Measurements from ENCODE around the gene PDP2. TPM values are rescaled to one million over a fixed set of nuclear protein-coding genes. Genes with fewer than 3 reads are reported as not detected.

PDP2 gene
- total RNA-seq, 1 experiment from 2014 or later, result 27.2 TPM

DNA sequence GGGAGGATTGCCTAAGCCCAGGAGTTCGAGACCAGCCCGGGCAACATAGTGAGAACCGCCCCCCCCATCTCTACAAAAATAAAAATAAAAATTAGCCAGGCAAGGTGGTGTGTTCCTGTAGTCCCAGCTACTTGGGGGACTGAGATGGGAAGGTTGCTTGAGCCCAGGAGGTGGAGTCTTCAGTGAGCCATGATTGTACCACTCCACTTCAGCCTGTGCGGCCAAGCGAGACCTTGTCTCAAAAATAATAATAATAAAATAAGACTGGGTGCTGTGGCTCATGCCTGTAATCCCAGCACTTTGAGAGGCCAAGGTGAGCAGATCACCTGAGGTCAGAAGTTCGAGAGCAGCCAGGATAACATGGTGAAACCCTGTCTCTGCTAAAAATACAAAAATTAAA is 11.5 kb downstream of the PDP2 start:
- Mint-ChIP-seq H3K4me1 (ENCODE audit: low read depth, unreplicated experiment) (peaks cover 13% of the 10 kb centered on the region), H3K4me3 (ENCODE audit: low read depth, unreplicated experiment) (no peak overlapping the region), H3K27ac (ENCODE audit: unreplicated experiment) (no peak overlapping the region), H3K27me3 (ENCODE audit: unreplicated experiment) (no peaks in the 10 kb centered on the region), H3K9me3 (ENCODE audit: low read depth, unreplicated experiment) (no peaks in the 10 kb centered on the region), H3K36me3 (ENCODE audit: insufficient read depth, unreplicated experiment) (peaks cover 9% of the 10 kb centered on the region)
- DNase-seq, result no peak
- no TSS peak for BruUV-seq (replicated peaks)
- CTCF ChIA-PET, result interaction anchor here (1.3 kb wide), 2 partner anchors 17 to 19 kb away, joined by 4 read pairs; no protein-coding TSS in a partner anchor
- TF ChIP-seq, protein P1, sequence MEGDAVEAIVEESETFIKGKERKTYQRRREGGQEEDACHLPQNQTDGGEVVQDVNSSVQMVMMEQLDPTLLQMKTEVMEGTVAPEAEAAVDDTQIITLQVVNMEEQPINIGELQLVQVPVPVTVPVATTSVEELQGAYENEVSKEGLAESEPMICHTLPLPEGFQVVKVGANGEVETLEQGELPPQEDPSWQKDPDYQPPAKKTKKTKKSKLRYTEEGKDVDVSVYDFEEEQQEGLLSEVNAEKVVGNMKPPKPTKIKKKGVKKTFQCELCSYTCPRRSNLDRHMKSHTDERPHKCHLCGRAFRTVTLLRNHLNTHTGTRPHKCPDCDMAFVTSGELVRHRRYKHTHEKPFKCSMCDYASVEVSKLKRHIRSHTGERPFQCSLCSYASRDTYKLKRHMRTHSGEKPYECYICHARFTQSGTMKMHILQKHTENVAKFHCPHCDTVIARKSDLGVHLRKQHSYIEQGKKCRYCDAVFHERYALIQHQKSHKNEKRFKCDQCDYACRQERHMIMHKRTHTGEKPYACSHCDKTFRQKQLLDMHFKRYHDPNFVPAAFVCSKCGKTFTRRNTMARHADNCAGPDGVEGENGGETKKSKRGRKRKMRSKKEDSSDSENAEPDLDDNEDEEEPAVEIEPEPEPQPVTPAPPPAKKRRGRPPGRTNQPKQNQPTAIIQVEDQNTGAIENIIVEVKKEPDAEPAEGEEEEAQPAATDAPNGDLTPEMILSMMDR (IDR thresholded peaks at IDR 0.05; ENCODE audit: unreplicated experiment), result no peak
- intact Hi-C loops (cut with micrococcal nuclease; ENCODE audit: unreplicated experiment), result no loop called here

DNA sequence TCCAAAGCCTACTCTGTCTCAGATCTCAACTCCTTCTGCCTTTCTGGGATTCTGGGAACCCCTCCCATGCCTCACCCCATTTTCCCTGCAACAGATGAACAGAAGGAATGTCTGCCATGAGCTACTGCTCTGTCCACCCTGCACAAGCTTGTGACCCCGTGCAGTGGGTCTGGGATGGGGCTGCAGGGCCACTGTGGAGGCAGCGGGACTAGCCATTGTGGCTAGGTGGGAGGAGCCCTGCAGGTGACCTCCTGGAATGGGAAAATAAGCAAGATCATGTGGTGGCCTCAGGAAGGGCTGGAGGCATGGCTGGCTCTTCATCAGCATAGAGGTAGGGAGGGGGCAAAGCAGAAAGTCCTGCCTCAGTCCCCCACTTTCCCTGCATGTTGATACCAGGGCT is 13.7 kb downstream of the PDP2 start:
- Mint-ChIP-seq H3K4me1 (ENCODE audit: low read depth, unreplicated experiment) (peaks cover 22% of the 10 kb centered on the region), H3K27me3 (ENCODE audit: unreplicated experiment) (no peaks in the 10 kb centered on the region), H3K27ac (ENCODE audit: unreplicated experiment) (no peak overlapping the region), H3K4me3 (ENCODE audit: low read depth, unreplicated experiment) (no peak overlapping the region), H3K9me3 (ENCODE audit: low read depth, unreplicated experiment) (no peaks in the 10 kb centered on the region), H3K36me3 (ENCODE audit: insufficient read depth, unreplicated experiment) (peaks cover 4% of the 10 kb centered on the region)
- TF ChIP-seq, protein P1 (IDR thresholded peaks at IDR 0.05; ENCODE audit: unreplicated experiment), result no peak
- no peak for DNase-seq
- CTCF ChIA-PET, result no interaction called here
- no TSS peak for BruUV-seq (replicated peaks)
- intact Hi-C loops (cut with micrococcal nuclease; ENCODE audit: unreplicated experiment), result loop anchor here (2.0 kb wide), 1 partner anchor 35 kb away; no protein-coding TSS in a partner anchor

DNA sequence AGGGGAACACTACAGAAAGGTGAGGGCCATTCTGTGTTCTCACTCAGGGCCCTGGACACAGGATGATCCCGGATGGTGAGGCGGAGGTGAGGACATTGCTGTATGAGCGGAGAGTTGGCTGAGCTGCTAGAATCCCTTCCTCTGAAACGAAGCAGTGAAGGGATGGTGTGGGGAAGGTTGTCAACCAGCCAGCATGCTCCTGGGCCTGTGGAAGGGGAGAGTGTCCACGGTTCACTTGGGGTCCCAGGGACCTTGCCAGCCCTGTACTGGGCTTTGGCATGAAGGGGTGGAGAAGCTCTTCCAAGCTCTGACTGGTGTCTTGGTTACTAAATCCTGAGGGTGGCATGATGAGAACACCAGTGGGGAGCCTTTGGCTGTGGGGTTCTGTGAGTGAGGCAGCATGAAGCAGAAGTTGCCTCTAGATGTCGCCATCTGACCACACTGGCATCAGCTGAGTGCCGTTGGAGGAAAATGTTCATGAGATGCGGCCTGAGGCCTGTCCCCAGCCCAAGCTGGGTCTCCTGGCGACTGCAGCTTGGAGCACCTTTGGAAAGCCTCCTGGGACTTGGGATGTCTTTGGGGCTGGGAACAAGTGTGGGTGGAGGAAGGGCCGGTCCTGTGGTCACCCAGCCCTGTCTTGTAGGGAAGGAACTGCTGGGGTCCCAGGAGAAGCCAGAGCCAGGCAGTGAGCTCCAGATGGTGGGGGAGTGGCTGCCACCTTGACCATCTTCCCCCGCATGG is 14.8 kb downstream of the PDP2 start:
- Mint-ChIP-seq H3K27me3 (ENCODE audit: unreplicated experiment) (no peaks in the 10 kb centered on the region), H3K4me1 (ENCODE audit: low read depth, unreplicated experiment) (peaks cover 33% of the 10 kb centered on the region), H3K9me3 (ENCODE audit: low read depth, unreplicated experiment) (no peaks in the 10 kb centered on the region), H3K27ac (ENCODE audit: unreplicated experiment) (no peak overlapping the region), H3K36me3 (ENCODE audit: insufficient read depth, unreplicated experiment) (peaks cover 4% of the 10 kb centered on the region), H3K4me3 (ENCODE audit: low read depth, unreplicated experiment) (no peak overlapping the region)
- intact Hi-C loops (cut with micrococcal nuclease; ENCODE audit: unreplicated experiment), result loop anchor here (2.0 to 5.0 kb wide), 2 partner anchors 34 to 52 kb away; no protein-coding TSS in a partner anchor
- peak; percentile 77 for DNase-seq
- no TSS peak for BruUV-seq (replicated peaks)
- CTCF ChIA-PET, result interaction anchor here (0.6 to 2.0 kb wide), 7 partner anchors 14 to 142 kb away, joined by 4 to 23 read pairs (median 5); partner anchors contain the start of genes PDP2 and RRAD
- TF ChIP-seq, protein P1 (IDR thresholded peaks at IDR 0.05; ENCODE audit: unreplicated experiment), result peak; percentile 94

DNA sequence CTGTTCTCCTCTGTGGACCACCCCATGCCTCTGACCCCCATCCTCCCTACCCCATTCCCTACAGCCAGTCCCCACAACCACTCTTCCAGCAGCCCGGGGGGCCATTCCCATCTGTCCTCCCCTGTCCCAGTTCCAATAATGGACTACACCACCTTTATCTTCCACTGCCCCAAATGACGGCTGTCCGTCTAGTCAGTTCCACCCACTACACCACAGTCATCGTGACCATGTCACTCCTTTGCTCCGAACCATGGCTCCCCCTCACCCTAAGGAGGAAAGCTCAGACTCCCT is 15.3 kb downstream of the PDP2 start:
- no peak for DNase-seq
- H3K36me3 Mint-ChIP-seq (ENCODE audit: insufficient read depth, unreplicated experiment), result peaks cover 4% of the 10 kb centered on the region
- TF ChIP-seq, protein P1 (IDR thresholded peaks at IDR 0.05; ENCODE audit: unreplicated experiment), result no peak
- no peaks in the 10 kb centered on the region for H3K27me3 Mint-ChIP-seq (ENCODE audit: unreplicated experiment)
- CTCF ChIA-PET, result interaction anchor here (0.6 to 2.0 kb wide), 7 partner anchors 15 to 142 kb away, joined by 4 to 23 read pairs (median 5); partner anchors contain the start of genes PDP2 and RRAD
- H3K4me1 Mint-ChIP-seq (ENCODE audit: low read depth, unreplicated experiment), result peaks cover 38% of the 10 kb centered on the region
- BruUV-seq (replicated peaks), result no TSS peak
- intact Hi-C loops (cut with micrococcal nuclease; ENCODE audit: unreplicated experiment), result loop anchor here (2.0 to 5.0 kb wide), 2 partner anchors 33 to 52 kb away; no protein-coding TSS in a partner anchor
- no peak overlapping the region for H3K4me3 Mint-ChIP-seq (ENCODE audit: low read depth, unreplicated experiment)
- H3K9me3 Mint-ChIP-seq (ENCODE audit: low read depth, unreplicated experiment), result no peaks in the 10 kb centered on the region
- no peak overlapping the region for H3K27ac Mint-ChIP-seq (ENCODE audit: unreplicated experiment)

All from Calu3 (cell line).